ENCODE results near the gene MRPS21. TPM values are rescaled to one million over a fixed set of nuclear protein-coding genes. Genes with fewer than 3 reads are reported as not detected.

Gene MRPS21
- total RNA-seq, 2 experiments from 2014 or later = 48.5 to 52.0 TPM

- POLR2A ChIA-PET = interaction anchor here (0.9 to 1.4 kb wide), 2 partner anchors 10 to 46 kb away, joined by 3 to 4 read pairs; no protein-coding TSS in a partner anchor
Measured at GRCh38 chr1:150259217-150259616, 34.4 kb upstream of the MRPS21 start.

DNA sequence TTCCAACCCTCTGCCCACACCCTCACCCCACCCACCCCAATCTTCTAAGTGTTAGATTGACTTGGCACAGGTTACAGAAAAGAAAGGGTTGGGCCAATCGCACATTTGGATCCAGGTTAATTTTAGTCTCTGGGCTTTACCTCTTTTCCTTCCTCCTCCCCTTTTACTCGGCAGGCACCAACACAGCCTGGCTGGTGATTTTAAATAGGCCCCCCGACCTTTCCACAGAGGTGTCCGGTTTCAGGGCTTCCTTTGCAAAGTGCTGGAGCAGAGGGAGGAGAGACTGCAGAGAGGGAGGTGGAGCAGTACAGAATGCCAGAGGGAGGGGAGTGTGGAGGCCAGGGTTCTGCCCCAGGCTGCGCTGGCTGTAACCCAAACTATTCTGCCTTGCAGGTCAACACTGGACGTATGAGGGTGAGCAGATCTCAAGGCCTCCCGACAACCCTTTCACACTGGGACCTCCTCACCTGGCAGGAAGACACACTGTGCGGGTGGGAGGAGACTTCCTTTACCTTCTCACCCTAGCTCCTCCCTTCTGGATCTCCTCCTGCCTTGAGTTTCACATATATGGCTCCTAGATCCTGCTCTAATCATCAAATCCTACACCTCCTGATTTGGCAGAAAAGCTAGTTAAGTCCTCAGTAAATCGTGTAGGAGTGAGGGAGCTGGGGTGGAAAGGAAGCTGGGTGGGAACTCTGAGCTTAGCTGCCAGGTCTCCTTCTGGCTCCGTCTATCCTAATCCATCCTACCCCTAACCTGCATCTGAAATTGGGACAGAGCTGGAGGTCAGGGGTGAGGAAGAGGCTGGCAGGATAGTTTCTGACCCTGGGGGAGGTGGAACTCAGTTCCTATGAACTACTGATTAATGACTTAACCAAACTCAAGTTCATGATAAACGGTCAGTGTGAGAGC is 33.6 kb upstream of the MRPS21 start:
- DNase-seq (no peak), ATAC-seq (ENCODE audit: poor library complexity) (no peak)
- CTCF ChIA-PET = no interaction called here
- Histone ChIP-seq H3K4me1 (ENCODE audit: insufficient read depth, low read length) (peaks cover 17% of the 10 kb centered on the region), H3K9me3 (ENCODE audit: control insufficient read depth in 1 of 2, insufficient read depth in 1 of 2, low read length in 2 of 2) (no peaks in the 10 kb centered on the region), H3K27ac (ENCODE audit: low read depth in 1 of 2, low read length in 2 of 2) (no peak overlapping the region), H3K36me3 (ENCODE audit: insufficient read depth, low read length) (peaks cover 7% of the 10 kb centered on the region), H3K27me3 (ENCODE audit: control insufficient read depth in 1 of 2, insufficient read depth in 2 of 2, low read length in 2 of 2) (peaks cover 27 to 28% of the 10 kb centered on the region in 2 experiments), H3K4me3 (ENCODE audit: low read length) (no peak overlapping the region)
- POLR2A ChIA-PET = interaction anchor here (0.6 to 1.4 kb wide), 3 partner anchors 11 to 46 kb away, joined by 3 to 5 read pairs (median 4); no protein-coding TSS in a partner anchor
- Mint-ChIP-seq H3K27ac (no peak overlapping the region), H3K27me3 (peaks cover 40% of the 10 kb centered on the region), H3K36me3 (ENCODE audit: low read depth) (peaks cover 7% of the 10 kb centered on the region), H3K9me3 (no peaks in the 10 kb centered on the region), H3K4me1 (ENCODE audit: low read depth) (peaks cover 12% of the 10 kb centered on the region), H3K4me3 (no peak overlapping the region)
- intact Hi-C loops (cut with DNase I, micrococcal nuclease) = loop anchor here (5.0 to 10.0 kb wide), 4 partner anchors 62 to 715 kb away; partner anchors contain the start of genes CERS2 (in 1 of the 2) and PRPF3 (in 1 of the 2)
- no peak for TF ChIP-seq CTCF (IDR thresholded peaks at IDR 0.05)

More at GRCh38 chr1:150259217-150259616, 34.4 kb upstream of the MRPS21 start:
- no peaks in the 10 kb centered on the region for H3K9me3 ChIP-seq (ENCODE audit: control insufficient read depth in 1 of 2, insufficient read depth in 1 of 2, low read length in 2 of 2)
- no peak overlapping the region for H3K27ac ChIP-seq (ENCODE audit: low read depth in 1 of 2, low read length in 2 of 2)
- Mint-ChIP-seq H3K9me3 (no peaks in the 10 kb centered on the region), H3K4me1 (ENCODE audit: low read depth) (peaks cover 12% of the 10 kb centered on the region), H3K36me3 (ENCODE audit: low read depth) (no peaks in the 10 kb centered on the region), H3K4me3 (no peak overlapping the region), H3K27ac (no peak overlapping the region), H3K27me3 (peaks cover 40% of the 10 kb centered on the region)
- peaks cover 27 to 28% of the 10 kb centered on the region in 2 experiments for H3K27me3 ChIP-seq (ENCODE audit: control insufficient read depth in 1 of 2, insufficient read depth in 2 of 2, low read length in 2 of 2)
- no peak for DNase-seq
- no peaks in the 10 kb centered on the region for H3K36me3 ChIP-seq (ENCODE audit: insufficient read depth, low read length)
- H3K4me3 ChIP-seq (ENCODE audit: low read length) = no peak overlapping the region
- TF ChIP-seq CTCF (IDR thresholded peaks at IDR 0.05) = no peak
- CTCF ChIA-PET = no interaction called here
- ATAC-seq (ENCODE audit: poor library complexity) = no peak
- intact Hi-C loops (cut with DNase I, micrococcal nuclease) = loop anchor here (5.0 to 10.0 kb wide), 4 partner anchors 63 to 716 kb away; partner anchors contain the start of genes CERS2 (in 1 of the 2) and PRPF3 (in 1 of the 2)
- peaks cover 17% of the 10 kb centered on the region for H3K4me1 ChIP-seq (ENCODE audit: insufficient read depth, low read length)

GRCh38 chr1:150261367-150261766 is 32.3 kb upstream of the MRPS21 start:
- TF ChIP-seq CTCF (IDR thresholded peaks at IDR 0.05) = no peak
- Mint-ChIP-seq H3K9me3 (no peaks in the 10 kb centered on the region), H3K4me1 (ENCODE audit: low read depth) (peaks cover 7% of the 10 kb centered on the region), H3K36me3 (ENCODE audit: low read depth) (peaks cover 21% of the 10 kb centered on the region), H3K27ac (no peak overlapping the region), H3K4me3 (no peak overlapping the region), H3K27me3 (peaks cover 29% of the 10 kb centered on the region)
- ChIA-PET POLR2A (interaction anchor here (1.4 to 1.8 kb wide), 2 partner anchors 20 to 26 kb away, joined by 4 to 5 read pairs; no protein-coding TSS in a partner anchor), CTCF (no interaction called here)
- Histone ChIP-seq H3K36me3 (ENCODE audit: insufficient read depth, low read length) (peaks cover 20% of the 10 kb centered on the region), H3K9me3 (ENCODE audit: control insufficient read depth in 1 of 2, insufficient read depth in 1 of 2, low read length in 2 of 2) (no peaks in the 10 kb centered on the region), H3K4me1 (ENCODE audit: insufficient read depth, low read length) (peaks cover 6% of the 10 kb centered on the region), H3K4me3 (ENCODE audit: low read length) (no peak overlapping the region), H3K27ac (ENCODE audit: low read depth in 1 of 2, low read length in 2 of 2) (no peak overlapping the region), H3K27me3 (ENCODE audit: control insufficient read depth in 1 of 2, insufficient read depth in 2 of 2, low read length in 2 of 2) (peaks cover 23 to 25% of the 10 kb centered on the region in 2 experiments)
- intact Hi-C loops (cut with DNase I, micrococcal nuclease) = no loop called here
- ATAC-seq (ENCODE audit: poor library complexity) = no peak
- no peak for DNase-seq

Data from CD4-positive, alpha-beta T cell (primary cell).